Activated CD8-positive, alpha-beta memory T cell treated with anti-CD3 and anti-CD28 coated beads, Interleukin-2, amount 50 U/mL, for 48 hours (primary cell): ENCODE measurements around the gene MESP1.
A peak's percentile ranks its signal among the peaks of the same experiment; 100 is the strongest.

Experiments used
- DNase-seq: peaks from one replicate; pipeline ENCODE4 v3.0.0-alpha.2; 2020

Gene MESP1

GRCh38 chr15:89780601-89781000, 29.6 kb upstream of the MESP1 start:
- no peak for DNase-seq

DNA sequence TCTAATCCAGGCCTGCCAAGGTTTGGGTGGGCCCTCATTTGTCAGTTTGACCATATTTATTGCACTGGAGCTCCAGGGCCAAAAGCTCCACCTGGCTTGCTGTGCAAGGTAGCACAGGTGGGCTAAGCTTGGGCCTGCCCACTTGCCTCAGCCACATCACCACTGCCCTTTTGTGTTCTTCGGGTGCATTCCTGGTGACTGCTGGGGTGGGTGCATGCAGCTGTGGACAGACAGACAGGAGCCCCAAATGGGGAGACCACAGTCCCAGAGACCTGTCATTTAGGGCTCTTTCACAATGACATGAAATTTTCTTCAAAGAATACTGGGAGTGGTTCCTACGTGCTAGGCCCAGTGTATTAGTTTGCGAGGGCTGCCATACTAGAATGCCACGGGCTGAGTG, 27.8 kb upstream of the MESP1 start:
- no peak for DNase-seq

GRCh38 chr15:89777782-89778380, 26.8 kb upstream of the MESP1 start:
- DNase-seq, result no peak

- DNase-seq, result no peak
Observed at GRCh38 chr15:89777073-89777751, 26.2 kb upstream of the MESP1 start.

GRCh38 chr15:89776274-89777072, 25.4 kb upstream of the MESP1 start, which contains the start of gene MESP2:
Gene MESP2 (plus strand): TSS chr15:89776332. CDS start chr15:89776358, 26 bp downstream.
- peak; percentile 83 for DNase-seq

DNA sequence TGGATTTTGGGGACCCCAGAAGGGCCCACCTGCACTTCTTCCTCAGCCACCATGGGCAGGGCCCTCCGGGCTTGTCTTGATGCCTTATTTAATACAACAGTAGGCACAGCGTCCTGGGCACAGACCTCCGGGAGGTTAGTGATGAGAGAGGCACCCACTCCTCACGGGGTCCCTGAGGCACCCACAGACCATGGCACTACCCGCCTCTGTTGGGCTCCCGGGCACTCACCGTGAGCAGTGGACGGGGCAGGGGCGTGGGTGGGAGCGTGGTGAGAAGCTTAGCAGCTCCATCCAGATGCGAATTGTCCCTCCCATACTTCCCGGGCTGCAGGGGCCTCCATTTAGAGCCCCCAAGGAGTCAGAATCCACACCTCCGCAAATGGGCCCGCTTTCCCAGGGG, 24.8 kb upstream of the MESP1 start:
- DNase-seq, result no peak

DNA sequence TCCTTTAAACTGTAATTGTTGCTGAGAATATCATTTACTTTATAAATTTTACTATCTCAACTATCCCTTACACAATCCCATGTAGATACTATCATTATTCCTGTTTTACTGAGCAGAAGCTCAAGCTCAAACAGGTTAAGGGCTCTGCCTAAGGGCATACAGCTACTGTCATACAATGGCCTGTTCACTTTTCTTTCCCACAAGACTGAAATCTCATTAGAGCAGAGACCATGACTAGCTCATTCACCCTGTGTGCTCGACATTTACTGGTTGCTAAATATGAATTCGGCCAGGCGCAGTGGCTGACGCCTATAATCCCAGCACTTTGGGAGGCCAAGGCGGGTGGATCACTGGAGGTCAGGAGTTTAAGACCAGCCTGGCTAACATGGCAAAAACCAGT, 23.4 kb upstream of the MESP1 start:
- no peak for DNase-seq

DNA sequence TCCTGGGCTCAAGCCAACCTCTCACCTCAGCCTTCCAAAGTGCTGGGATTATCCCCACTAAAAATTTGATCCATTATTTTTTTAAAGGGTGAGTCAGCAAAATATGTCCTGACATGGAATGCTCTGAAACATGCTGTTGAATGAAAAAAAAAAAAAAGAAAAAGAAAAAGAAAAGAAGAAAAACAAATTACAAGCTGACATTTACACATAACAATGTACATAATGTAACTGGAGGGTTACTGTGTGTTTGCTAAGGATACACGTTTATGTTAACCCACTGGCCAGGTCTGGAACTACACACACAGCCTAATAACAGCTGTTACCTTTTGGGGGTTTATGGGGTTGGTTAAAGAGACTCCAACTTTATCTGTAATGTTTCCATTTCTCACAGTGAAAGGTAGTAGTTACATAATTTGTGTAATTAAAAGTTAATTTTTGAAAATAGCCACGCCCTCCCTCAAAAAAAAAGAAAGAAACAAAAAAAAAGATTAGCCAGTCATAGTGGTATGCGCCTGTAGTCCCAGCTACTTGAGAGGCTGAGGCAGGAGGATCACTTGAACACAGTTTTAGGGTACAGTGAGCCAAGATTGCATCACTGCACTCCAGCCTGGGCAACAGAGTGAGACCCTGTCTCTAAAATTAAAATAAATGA, 22.0 kb upstream of the MESP1 start:
- no peak for DNase-seq

DNA sequence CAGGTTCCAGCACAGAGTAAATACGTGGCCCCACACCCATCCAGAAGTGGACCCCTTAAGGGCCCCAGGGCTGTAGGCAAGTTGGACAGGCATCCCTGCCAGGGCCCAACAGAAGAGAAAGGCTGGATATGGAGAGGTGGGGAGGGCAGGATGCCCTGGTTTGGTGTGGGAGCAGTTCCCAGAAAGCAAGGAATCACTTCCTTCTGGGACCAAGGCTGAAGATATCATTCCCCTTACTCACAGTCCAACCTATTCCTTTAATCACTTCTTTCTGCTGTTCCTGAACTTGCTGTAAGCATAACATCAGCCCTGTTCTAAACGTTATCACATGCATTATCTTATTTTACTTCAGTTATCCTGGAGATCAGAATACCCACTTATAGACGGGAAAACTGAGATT, 19.0 kb upstream of the MESP1 start:
- no peak for DNase-seq

- DNase-seq, result no peak
Observed at GRCh38 chr15:89769366-89769765, 18.3 kb upstream of the MESP1 start.

GRCh38 chr15:89768071-89768500, 17.0 kb upstream of the MESP1 start:
- DNase-seq, result no peak

- DNase-seq, result no peak
Observed at GRCh38 chr15:89767411-89767915, 16.4 kb upstream of the MESP1 start.

DNA sequence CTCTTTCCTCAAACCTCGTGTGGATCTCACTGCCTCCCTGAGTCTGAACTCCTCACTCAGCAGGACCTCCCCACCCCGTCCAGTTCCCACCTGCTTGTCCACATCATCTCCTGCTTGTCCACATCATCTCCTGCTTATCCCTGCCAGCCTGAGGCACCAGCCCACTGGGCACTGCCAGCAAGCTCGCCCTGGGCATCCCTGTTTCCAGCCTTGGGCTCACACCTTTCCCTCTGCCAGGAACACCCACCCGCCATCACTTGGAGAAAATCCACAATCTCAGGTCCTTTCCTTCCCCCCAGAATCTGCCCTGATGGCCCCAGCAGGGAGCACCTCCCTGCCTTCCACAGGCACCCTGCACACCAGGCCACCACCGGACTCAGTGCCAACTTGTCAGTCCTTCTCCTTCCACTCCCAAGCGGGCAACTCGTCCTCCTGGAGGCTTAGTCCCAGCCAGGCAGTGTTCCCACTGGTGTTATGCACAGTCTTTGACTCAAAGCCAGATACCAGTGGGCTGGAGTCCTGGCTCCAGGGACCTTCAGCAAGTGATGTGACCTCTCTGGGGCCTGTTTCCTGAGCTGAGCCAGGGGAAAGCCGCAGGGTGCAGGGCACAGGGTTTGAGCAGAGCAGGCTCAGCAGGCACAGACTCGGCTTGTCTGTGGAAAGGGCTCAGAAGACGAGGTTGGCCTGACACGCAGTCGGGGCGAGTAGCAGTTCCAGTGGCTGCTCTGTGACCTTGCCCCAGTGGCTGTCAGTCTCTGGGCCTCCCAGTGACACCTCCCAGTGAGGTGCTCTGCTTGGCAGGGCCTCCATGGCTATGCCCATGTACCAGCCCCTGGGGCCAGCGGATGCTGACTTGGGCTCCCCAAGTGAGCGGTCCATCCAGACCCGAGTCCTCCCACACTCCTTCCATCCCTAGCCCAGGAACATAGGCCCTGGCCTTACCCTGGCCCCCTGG, 15.6 kb upstream of the MESP1 start:
- DNase-seq, result no peak

- no peak for DNase-seq
Observed at GRCh38 chr15:89765694-89766093, 14.6 kb upstream of the MESP1 start.

DNA sequence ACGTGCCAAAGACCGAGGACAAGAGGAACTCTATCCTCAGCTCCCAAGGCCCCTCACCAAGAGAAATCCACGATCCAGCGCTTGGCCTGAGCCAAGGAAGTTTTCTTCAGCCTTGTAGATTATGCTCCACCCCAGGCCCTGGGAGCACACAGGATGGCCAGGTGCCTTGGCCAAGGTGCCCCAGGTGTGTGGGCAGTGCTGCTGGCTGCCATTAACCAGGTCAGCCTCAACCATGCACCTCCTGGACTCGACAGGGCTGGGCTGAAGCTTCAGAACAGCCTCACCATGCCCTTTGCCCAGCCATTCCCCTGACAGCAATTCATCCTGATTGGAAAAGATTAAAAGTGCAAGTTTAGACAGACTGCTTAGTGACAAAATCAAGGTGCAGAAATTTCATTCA, 10.9 kb upstream of the MESP1 start:
- DNase-seq, result no peak

DNA sequence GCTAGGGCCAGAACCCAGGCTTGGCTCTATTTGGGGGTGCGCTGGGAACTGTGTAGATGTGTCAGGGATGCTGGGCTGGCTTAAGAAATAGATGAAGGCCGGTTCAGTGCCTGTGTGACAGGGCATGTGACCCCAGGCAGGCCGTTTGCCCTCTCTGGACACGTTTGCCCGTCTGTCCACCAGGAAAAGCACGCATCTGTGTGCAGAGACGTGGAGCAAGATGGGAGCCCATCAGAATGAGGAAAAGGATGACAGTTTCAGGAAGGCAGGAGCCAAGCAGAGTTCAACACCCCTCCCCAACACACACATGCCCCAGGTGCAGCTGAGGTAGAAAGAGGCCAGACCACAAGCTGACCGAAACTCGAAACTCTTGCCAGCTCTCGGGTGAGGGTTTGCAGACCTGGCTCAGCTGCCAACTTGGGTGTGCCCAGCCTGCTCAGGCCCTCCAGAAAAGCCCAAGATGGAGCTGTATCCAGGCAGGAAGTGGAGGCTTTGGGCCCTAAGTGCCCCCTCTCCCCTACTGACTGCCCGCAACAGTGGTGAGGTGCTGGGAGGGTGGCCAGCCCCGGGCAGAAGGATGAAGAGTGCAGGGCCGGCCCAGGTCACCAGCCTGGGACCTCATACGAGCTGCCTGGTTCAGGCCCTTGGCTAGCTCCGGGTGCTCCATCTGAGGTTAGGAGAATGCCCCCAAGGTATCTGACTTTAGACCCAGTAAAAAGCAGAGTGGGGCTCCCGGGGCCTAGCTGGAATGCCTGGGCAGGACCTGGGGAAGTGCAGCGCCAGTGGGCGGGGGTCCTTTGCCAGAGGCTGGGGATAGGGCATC, 10.2 kb upstream of the MESP1 start:
- DNase-seq, result no peak

- DNase-seq, result peak; percentile 95
Observed at GRCh38 chr15:89760303-89761008, 9.4 kb upstream of the MESP1 start.

- no peak for DNase-seq
Observed at GRCh38 chr15:89759835-89760234, 8.8 kb upstream of the MESP1 start.

DNA sequence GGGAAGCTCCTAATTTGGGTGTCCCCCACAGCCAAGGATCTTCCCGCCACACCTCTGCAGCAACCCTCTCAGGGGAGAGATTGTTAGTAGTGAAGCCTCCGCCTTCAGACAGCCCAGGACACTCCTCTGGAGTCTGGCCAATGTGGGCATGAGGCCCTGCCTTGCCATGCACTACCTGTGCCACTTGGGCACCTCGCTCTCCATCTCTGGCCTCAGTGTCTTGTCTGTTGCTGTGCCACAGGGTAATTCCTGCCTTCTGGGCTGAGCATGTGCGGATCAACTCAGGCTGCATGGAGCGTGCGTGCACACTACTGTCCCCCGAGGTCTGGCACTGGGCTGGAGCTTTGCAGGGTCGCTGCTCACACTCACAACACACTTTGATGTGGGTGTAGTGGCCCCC, 7.9 kb upstream of the MESP1 start:
- DNase-seq, result no peak

DNA sequence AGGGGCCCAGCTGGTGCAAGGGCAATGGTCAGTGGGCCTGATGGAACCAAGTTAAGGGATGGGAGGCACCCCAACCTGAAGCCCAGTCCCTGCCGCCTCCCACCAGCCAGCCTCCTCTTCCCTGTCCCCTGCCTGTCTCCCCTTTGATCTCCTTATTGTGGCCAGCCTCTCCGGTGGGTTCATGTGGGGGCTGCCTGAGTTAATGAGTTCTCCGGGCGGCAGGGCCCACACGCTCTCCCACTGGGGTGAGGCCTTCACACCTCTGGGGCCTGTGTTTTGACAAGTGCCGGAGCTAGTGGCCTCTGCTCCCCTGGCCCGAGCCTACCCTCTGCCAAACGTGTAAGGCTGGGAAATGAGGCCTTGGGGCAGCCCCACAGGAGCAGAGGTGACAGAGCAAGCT, 7.2 kb upstream of the MESP1 start:
- DNase-seq, result no peak

- DNase-seq, result no peak
Observed at GRCh38 chr15:89756897-89757296, 5.8 kb upstream of the MESP1 start.
